Measurements from ENCODE around the gene ORC5. TPM values are rescaled to one million over a fixed set of nuclear protein-coding genes. Genes with fewer than 3 reads are reported as not detected.
A peak's percentile ranks its signal among the peaks of the same experiment; 100 is the strongest.

The ORC5 gene
- total RNA-seq, 3 donors from 2014 or later: 36.1 to 39.7 (median 38.6) TPM

DNA sequence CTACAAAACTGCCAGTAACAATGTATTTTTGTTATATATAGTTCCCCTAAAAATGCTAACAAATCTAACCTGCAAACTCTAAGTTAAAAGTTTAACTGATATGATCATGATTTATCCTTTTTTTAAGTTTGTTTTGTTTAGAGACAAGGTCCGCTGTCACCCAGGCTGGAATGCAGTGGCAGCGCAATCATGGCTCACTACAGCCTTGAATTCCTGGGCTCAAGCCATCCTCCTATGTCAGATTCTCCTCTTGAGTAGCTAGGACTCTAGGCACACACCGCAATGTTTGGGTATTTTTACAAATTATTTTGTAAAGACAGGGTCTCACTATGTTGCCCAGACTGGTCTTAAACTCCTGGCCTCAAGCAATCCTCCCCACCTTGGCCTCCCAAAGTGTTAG lies 46.6 kb downstream of the ORC5 start:
- H3K4me1 Mint-ChIP-seq (ENCODE audit: low read depth): no peaks in the 10 kb centered on the region
- H3K27me3 Mint-ChIP-seq (ENCODE audit: low read depth): no peaks in the 10 kb centered on the region
- ATAC-seq: no peak
- no peaks in the 10 kb centered on the region for H3K9me3 Mint-ChIP-seq
- no peak overlapping the region for H3K4me3 Mint-ChIP-seq
- no peak for DNase-seq
- peaks cover 23% of the 10 kb centered on the region for H3K36me3 Mint-ChIP-seq (ENCODE audit: insufficient read depth)

DNA sequence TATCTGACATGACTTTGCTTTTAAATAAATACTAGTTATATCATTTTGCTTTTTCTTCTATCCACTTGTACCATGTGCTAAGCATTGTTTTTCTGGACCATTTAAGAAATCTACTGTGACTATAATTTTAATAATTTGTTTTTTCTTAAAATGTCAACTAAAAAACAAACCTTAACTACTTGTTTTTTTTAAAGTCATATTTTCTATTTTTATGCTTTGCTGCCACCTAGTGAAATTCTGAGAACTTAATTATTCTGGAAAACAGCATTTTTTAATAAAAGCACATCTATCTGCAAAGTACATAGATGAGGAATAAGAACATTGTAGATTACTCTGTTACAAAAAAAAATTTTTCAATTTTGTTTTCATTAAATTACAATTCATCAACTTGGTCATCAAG lies 47.4 kb downstream of the ORC5 start:
- no peaks in the 10 kb centered on the region for H3K4me1 Mint-ChIP-seq (ENCODE audit: low read depth)
- peaks cover 20% of the 10 kb centered on the region for H3K36me3 Mint-ChIP-seq (ENCODE audit: insufficient read depth)
- no peak overlapping the region for H3K4me3 Mint-ChIP-seq
- no peaks in the 10 kb centered on the region for H3K27me3 Mint-ChIP-seq (ENCODE audit: low read depth)
- DNase-seq (no peak), ATAC-seq (no peak)
- no peaks in the 10 kb centered on the region for H3K9me3 Mint-ChIP-seq

DNA sequence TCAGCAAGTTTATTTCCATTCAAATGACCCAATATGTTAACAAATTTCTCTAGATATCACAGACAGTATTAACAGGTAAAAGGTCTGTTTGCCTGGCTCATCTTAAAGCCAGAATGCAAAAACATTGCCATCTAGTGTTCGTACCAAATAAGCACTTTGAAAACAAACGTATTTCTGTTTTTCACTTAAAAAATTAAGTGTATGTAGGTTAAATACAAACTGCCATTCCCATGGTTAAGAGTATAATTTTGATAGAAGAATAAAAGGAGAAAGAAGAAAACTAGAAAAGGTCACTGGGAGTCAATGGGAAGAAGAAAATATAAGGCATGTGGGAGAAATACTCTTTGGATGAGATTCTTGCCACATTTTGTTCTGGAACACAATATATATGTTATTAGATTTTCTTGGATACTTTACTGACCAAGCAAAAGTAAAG lies 51.0 kb downstream of the ORC5 start:
- Mint-ChIP-seq H3K9me3 (no peaks in the 10 kb centered on the region), H3K4me3 (no peak overlapping the region), H3K4me1 (ENCODE audit: low read depth) (no peaks in the 10 kb centered on the region), H3K36me3 (ENCODE audit: insufficient read depth) (peaks cover 13% of the 10 kb centered on the region), H3K27me3 (ENCODE audit: low read depth) (no peaks in the 10 kb centered on the region)
- ATAC-seq (no peak), DNase-seq (no peak)

DNA sequence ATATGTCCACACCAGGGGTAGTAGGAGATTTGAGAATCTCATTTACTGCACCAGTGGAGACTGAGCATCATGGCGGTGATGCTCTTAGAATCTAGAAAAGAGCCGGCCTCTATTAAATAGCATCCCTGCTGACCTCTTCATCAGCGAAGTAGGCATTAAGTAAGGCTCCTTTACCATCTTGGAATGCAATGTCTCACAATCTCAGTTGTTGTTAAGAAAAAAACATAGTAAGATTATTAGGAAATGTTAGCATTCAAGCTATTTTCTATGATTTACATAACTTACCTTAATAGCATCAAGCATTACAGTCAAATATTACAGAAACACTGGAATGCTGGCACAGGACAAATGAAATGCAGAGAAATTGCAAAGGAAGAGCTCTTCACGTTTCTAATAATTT lies 54.5 kb downstream of the ORC5 start:
- no peak overlapping the region for H3K4me3 Mint-ChIP-seq
- H3K27me3 Mint-ChIP-seq (ENCODE audit: low read depth): no peaks in the 10 kb centered on the region
- no peaks in the 10 kb centered on the region for H3K4me1 Mint-ChIP-seq (ENCODE audit: low read depth)
- ATAC-seq (no peak), DNase-seq (no peak)
- peaks cover 11% of the 10 kb centered on the region for H3K36me3 Mint-ChIP-seq (ENCODE audit: insufficient read depth)
- no peaks in the 10 kb centered on the region for H3K9me3 Mint-ChIP-seq

DNA sequence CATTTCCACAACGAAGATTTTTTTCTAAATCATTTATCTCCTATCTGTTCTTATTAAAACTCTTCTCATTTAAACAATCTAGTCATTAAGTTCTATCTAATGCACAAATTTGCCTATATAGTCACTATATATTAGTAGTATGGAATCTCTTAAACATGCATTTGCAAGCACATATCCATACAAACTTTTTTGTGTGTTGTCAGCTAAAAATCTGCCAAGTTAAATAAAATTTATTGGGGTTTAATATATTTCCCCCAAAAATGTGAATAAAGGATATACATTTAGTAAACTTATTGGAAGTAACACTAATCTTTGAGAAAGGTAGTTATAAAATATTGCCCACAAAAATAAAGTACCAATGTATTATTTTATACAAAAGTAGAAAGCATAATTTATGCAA lies 55.3 kb downstream of the ORC5 start:
- DNase-seq (no peak), ATAC-seq (no peak)
- Mint-ChIP-seq H3K36me3 (ENCODE audit: insufficient read depth) (peaks cover 10% of the 10 kb centered on the region), H3K4me3 (no peak overlapping the region), H3K4me1 (ENCODE audit: low read depth) (no peaks in the 10 kb centered on the region), H3K27me3 (ENCODE audit: low read depth) (no peaks in the 10 kb centered on the region), H3K9me3 (no peaks in the 10 kb centered on the region)

DNA sequence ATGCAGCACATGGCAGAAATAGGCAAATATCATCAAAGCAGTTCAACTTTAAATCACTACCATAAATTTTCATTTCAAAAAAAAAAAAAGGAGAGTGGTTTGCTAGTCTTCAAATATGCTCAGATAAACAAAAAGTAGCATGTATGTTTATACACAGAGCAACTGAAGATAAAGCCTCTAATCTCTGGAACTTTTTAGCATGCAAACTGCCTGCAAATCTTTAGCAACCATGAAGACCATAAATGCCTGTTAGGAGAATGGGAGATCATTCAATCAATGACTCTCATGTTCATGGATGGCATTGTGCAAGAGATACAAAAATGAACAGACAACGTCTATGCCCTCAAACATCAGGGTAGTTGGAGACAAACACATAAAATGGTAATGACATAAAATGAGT lies 57.3 kb downstream of the ORC5 start:
- no peak overlapping the region for H3K4me3 Mint-ChIP-seq
- no peak for ATAC-seq
- H3K27me3 Mint-ChIP-seq (ENCODE audit: low read depth): no peaks in the 10 kb centered on the region
- no peak for DNase-seq
- H3K36me3 Mint-ChIP-seq (ENCODE audit: insufficient read depth): peaks cover 16% of the 10 kb centered on the region
- no peaks in the 10 kb centered on the region for H3K4me1 Mint-ChIP-seq (ENCODE audit: low read depth)
- no peaks in the 10 kb centered on the region for H3K9me3 Mint-ChIP-seq

DNA sequence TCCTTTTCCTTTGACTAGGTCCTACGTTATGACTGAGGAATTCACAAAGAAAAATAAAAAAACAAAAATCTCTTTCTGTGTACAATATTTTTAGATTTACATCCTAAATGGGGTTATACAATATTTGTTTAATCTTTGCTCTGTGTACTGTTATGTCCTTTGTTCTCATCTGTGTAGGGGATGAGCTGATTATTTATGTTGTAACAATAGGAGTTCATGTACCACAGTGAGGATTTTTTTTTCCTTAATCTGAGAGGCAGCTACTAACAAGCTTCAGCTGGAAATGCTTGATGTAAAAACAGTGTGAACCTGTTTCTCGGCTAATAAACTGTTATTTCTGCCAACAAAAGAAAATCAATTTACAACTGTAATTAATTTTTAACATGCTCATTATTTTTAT lies 58.0 kb downstream of the ORC5 start:
- Mint-ChIP-seq H3K36me3 (ENCODE audit: insufficient read depth) (peaks cover 19% of the 10 kb centered on the region), H3K4me1 (ENCODE audit: low read depth) (no peaks in the 10 kb centered on the region), H3K9me3 (no peaks in the 10 kb centered on the region), H3K4me3 (no peak overlapping the region), H3K27me3 (ENCODE audit: low read depth) (no peaks in the 10 kb centered on the region)
- ATAC-seq (no peak), DNase-seq (no peak)

DNA sequence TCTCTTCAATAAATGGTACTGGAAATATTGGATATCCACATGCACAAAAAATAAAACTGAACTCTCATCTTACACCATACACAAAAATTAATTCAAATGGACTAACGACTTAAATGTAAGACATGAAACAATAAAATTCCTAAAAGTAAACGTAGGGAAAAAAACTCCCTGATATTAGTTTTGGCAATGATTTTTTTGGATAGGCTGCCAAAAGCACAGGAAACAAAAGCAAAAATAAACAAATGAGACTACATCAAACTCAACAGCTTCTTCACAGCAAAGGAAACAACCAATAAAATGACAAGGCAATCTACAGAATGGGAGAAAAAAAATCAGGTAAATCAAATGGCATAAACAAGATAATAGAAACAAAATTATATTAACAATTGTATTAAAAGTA lies 65.7 kb downstream of the ORC5 start:
- H3K4me3 Mint-ChIP-seq: no peak overlapping the region
- DNase-seq: no peak

DNA sequence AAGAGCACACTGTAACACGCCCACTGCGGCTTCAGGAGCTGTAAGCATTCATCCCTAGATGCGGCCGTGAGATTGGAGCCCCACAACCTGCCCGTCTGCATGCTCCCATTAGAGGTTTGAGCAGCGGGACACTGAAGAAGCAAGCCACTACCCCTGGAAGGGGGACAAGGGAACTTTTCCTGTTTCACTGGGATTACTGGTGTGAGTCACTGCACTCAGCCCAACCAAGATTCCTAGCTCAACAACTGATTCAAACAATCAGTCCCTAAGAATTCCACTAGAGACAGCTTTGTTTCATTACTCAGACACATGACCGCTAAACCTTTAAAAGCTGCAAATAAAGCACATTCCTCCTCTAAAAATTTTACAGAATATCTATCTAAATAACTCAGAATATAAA lies 69.8 kb downstream of the ORC5 start:
- ATAC-seq (no peak), DNase-seq (no peak)
- Mint-ChIP-seq H3K36me3 (ENCODE audit: insufficient read depth) (peaks cover 20% of the 10 kb centered on the region), H3K4me3 (no peak overlapping the region), H3K27me3 (ENCODE audit: low read depth) (no peaks in the 10 kb centered on the region), H3K4me1 (ENCODE audit: low read depth) (peaks cover 3% of the 10 kb centered on the region), H3K9me3 (no peaks in the 10 kb centered on the region)

More for the DNA sequence above, 65.7 kb downstream of the ORC5 start:
- no peak for ATAC-seq
- H3K27me3 Mint-ChIP-seq (ENCODE audit: low read depth): no peaks in the 10 kb centered on the region
- no peaks in the 10 kb centered on the region for H3K9me3 Mint-ChIP-seq
- peaks cover 24% of the 10 kb centered on the region for H3K36me3 Mint-ChIP-seq (ENCODE audit: insufficient read depth)
- no peaks in the 10 kb centered on the region for H3K4me1 Mint-ChIP-seq (ENCODE audit: low read depth)

DNA sequence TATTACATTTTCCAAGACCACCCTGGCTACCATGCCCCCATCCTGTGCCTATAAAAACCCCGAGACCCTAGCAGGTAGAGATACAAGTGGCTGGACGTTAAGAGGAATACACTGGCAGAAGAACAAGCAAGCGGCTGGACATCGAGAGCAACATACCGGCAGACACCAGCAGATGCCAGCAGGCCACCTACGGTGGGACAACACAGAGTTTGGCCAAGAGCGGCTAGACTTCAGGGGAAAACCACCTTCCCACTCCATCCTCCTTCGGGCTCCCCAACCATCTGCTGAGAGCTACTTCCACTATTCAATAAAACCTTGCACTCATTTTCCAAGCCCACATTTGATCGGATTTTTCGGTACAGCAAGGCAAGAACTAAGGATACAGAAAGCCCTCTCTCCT lies 70.3 kb downstream of the ORC5 start:
- H3K4me1 Mint-ChIP-seq (ENCODE audit: low read depth): peaks cover 3% of the 10 kb centered on the region
- no peak overlapping the region for H3K4me3 Mint-ChIP-seq
- no peaks in the 10 kb centered on the region for H3K9me3 Mint-ChIP-seq
- H3K27me3 Mint-ChIP-seq (ENCODE audit: low read depth): no peaks in the 10 kb centered on the region
- DNase-seq (no peak), ATAC-seq (no peak)
- H3K36me3 Mint-ChIP-seq (ENCODE audit: insufficient read depth): peaks cover 20% of the 10 kb centered on the region

DNA sequence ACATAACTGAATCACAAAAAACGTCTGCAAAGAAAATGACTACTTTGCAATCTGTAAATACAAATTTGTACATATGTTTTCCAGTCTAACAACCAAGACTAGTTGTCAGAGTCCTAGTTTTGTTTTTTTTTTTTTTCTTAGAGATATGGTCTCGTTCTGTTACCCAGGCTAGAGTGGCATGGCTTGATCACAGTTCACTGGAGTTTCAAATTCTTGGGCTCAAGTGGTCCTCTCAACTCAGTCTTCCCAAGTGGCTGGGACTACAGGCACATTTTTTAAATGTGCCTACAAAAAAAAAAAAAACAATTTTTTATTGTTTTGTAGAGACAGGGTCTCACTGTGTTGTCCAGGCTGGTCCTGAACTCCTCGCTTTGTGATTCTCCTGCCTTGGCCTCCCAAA lies 70.8 kb downstream of the ORC5 start:
- Mint-ChIP-seq H3K4me1 (ENCODE audit: low read depth) (peaks cover 3% of the 10 kb centered on the region), H3K4me3 (no peak overlapping the region), H3K9me3 (no peaks in the 10 kb centered on the region), H3K36me3 (ENCODE audit: insufficient read depth) (peaks cover 20% of the 10 kb centered on the region), H3K27me3 (ENCODE audit: low read depth) (no peaks in the 10 kb centered on the region)
- ATAC-seq (no peak), DNase-seq (no peak)

DNA sequence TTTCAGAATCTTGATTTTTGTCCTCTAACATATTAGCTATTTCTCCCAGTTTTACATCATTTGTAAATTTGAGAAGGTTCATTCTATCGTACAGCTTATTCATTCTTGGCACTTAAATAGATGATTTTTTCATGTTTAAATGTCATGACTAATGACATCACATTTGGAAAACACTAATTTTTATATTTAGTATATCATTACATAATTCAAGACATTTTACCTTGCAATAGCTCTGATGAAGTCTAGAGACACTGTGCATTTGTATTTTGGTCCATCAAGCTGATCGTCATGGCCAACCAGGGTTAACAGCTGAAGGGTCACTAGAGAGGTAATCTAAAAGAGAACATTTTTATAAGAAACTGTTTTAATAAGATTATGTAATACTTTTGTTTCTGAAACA lies 71.3 kb downstream of the ORC5 start:
- Mint-ChIP-seq H3K9me3 (no peaks in the 10 kb centered on the region), H3K27me3 (ENCODE audit: low read depth) (no peaks in the 10 kb centered on the region)
- no peak for ATAC-seq

DNA sequence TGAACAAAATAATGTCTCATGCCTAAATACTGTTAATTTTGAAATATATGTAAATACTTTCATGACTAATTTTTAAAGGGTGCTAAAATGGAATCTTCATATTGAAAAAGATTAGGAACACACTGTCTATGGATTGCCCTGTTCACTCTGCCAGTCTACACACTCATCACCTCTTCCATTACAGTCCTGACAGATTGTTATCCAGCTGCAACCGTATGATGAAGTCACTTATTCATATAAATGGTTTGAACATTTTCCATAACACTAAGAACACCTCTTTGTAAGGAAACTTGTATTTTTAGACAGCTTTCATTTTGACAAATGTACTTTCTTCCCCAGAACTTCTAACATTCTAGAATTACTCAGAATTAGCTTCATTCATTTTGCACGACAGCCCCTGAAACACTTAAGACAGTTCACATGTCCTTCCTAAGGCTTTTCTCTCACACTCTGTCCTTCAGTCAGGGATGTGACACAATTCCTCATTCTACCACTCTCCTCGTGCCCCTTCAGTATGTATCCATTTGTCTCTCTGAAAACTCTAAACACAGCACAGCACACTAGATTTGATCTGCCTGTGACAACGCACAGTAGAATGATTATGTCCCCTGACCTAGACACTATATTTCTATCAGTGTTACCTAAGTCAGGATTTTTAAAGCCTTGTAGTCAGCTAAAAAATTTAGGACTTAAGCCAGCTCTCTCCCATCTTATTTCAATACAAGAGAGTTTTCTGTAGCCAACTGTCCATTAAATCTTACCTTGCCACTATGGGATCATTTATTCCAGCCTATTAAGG lies 71.9 kb downstream of the ORC5 start:
- Mint-ChIP-seq H3K4me1 (ENCODE audit: low read depth) (peaks cover 3% of the 10 kb centered on the region), H3K36me3 (ENCODE audit: insufficient read depth) (peaks cover 22% of the 10 kb centered on the region), H3K27me3 (ENCODE audit: low read depth) (no peaks in the 10 kb centered on the region), H3K9me3 (no peaks in the 10 kb centered on the region), H3K4me3 (no peak overlapping the region)
- DNase-seq: no peak
- ATAC-seq: peak; percentile 46 to 77

More for the DNA sequence above, 71.3 kb downstream of the ORC5 start:
- H3K4me1 Mint-ChIP-seq (ENCODE audit: low read depth): peaks cover 3% of the 10 kb centered on the region
- no peak for DNase-seq
- H3K36me3 Mint-ChIP-seq (ENCODE audit: insufficient read depth): peaks cover 20% of the 10 kb centered on the region
- no peak overlapping the region for H3K4me3 Mint-ChIP-seq

DNA sequence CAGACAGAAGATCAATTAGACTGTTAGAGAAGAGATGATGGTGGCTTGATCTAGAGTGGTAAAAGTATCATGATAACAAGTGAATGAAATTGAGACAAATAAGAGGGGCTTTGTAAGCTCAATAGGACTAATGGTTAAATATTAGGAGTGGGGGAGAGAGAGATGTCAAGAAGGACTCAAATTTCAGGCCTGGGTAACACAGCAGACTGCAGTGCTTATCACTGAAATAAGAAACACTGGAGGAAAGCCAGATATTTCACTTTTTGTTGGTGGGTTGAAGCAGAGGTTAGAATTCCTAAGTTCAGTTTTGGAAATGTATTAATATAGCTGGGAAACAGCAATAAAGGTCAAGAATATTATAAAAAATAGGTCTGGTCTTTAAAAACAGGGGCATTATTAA lies 74.6 kb downstream of the ORC5 start:
- peaks cover 38% of the 10 kb centered on the region for H3K36me3 Mint-ChIP-seq (ENCODE audit: insufficient read depth)
- no peaks in the 10 kb centered on the region for H3K9me3 Mint-ChIP-seq
- no peak overlapping the region for H3K4me3 Mint-ChIP-seq
- DNase-seq: no peak
- ATAC-seq: no peak
- H3K4me1 Mint-ChIP-seq (ENCODE audit: low read depth): peaks cover 3% of the 10 kb centered on the region
- H3K27me3 Mint-ChIP-seq (ENCODE audit: low read depth): no peaks in the 10 kb centered on the region

DNA sequence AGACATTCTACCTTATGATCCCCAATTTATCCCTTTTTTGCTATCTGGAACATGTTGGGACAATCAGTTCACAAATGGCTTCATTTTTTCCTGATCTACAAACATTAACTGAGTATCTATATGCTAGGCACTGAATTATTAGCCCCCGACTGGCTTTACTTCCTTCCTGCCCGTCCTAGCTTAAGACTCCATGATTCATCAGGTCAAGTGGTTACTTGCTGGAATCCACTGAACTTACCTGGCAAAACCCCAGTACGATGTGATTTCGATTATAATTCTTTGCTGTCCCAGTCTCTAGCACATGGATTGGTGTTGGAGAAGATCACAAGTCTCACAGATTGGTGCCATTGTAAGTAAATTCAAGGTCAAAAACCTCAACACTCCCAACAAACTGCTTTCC lies 77.1 kb downstream of the ORC5 start:
- Mint-ChIP-seq H3K4me1 (ENCODE audit: low read depth) (no peaks in the 10 kb centered on the region), H3K4me3 (no peak overlapping the region), H3K27me3 (ENCODE audit: low read depth) (no peaks in the 10 kb centered on the region), H3K36me3 (ENCODE audit: insufficient read depth) (peaks cover 41% of the 10 kb centered on the region), H3K9me3 (no peaks in the 10 kb centered on the region)
- no peak for DNase-seq
- ATAC-seq: no peak

All from activated T-cell treated with anti-CD3 and anti-CD28 coated beads, Interleukin-2, amount 50 U/mL, for 4 hours (primary cell).